Measurements from ENCODE around the gene CLEC5A. TPM values are rescaled to one million over a fixed set of nuclear protein-coding genes. Genes with fewer than 3 reads are reported as not detected.
"Not testable (repeated sequence)": the region's sequence is repeated elsewhere in the genome, so short reads cannot be mapped to it uniquely, and the experiment has no call there.

The CLEC5A gene
- total RNA-seq, 1 donor from 2014 or later, result not detected

GRCh38 chr7:141992156-141992555 lies 45.4 kb upstream of the CLEC5A start:
- Mint-ChIP-seq H3K9me3 (ENCODE audit: unreplicated experiment) (peaks cover 3% of the 10 kb centered on the region), H3K4me1 (ENCODE audit: low read depth, unreplicated experiment) (no peaks in the 10 kb centered on the region), H3K27me3 (ENCODE audit: low read depth, unreplicated experiment) (no peaks in the 10 kb centered on the region), H3K4me3 (ENCODE audit: unreplicated experiment) (no peak overlapping the region), H3K27ac (ENCODE audit: unreplicated experiment) (no peak overlapping the region), H3K36me3 (ENCODE audit: low read depth, unreplicated experiment) (no peaks in the 10 kb centered on the region)
- FAIRE-seq, result no peak
- no peak for DNase-seq (ENCODE audit: low read depth)
- H3K27me3 ChIP-seq (ENCODE audit: insufficient read depth, low read length), result no peaks in the 10 kb centered on the region
- no peaks in the 10 kb centered on the region for H3K79me2 ChIP-seq (ENCODE audit: insufficient read depth, low read length)
- H3K4me2 ChIP-seq (ENCODE audit: low read length), result no peak overlapping the region
- H4K20me1 ChIP-seq (ENCODE audit: insufficient read depth, low read length), result no peaks in the 10 kb centered on the region
- no peaks in the 10 kb centered on the region for H3K4me1 ChIP-seq (ENCODE audit: insufficient read depth, low read length)
- H3K36me3 ChIP-seq (ENCODE audit: insufficient read depth, low read length), result no peaks in the 10 kb centered on the region
- H3K4me3 ChIP-seq (ENCODE audit: insufficient read depth, low read depth, low read length), result no peak overlapping the region
- TF ChIP-seq EZH2 (IDR thresholded peaks at IDR 0.05; ENCODE audit: insufficient read depth, low read length) (no peak), CTCF (IDR thresholded peaks at IDR 0.05; ENCODE audit: insufficient read depth, low read depth, low read length) (no peak)
- H3K27ac ChIP-seq (ENCODE audit: low read depth, low read length), result no peak overlapping the region
- H2AFZ ChIP-seq (ENCODE audit: low read depth, low read length), result no peak overlapping the region
- H3K9ac ChIP-seq (ENCODE audit: low read length), result no peak overlapping the region
- H3K9me3 ChIP-seq (ENCODE audit: insufficient read depth, low read depth, low read length), result no peaks in the 10 kb centered on the region

GRCh38 chr7:141991140-141991539 lies 44.4 kb upstream of the CLEC5A start:
- H3K9me3 ChIP-seq (ENCODE audit: insufficient read depth, low read depth, low read length), result no peaks in the 10 kb centered on the region
- H3K9ac ChIP-seq (ENCODE audit: low read length), result no peak overlapping the region
- H3K27me3 ChIP-seq (ENCODE audit: insufficient read depth, low read length), result no peaks in the 10 kb centered on the region
- TF ChIP-seq CTCF (IDR thresholded peaks at IDR 0.05; ENCODE audit: insufficient read depth, low read depth, low read length), result no peak
- no peak for TF ChIP-seq EZH2 (IDR thresholded peaks at IDR 0.05; ENCODE audit: insufficient read depth, low read length)
- no peak overlapping the region for H3K4me3 ChIP-seq (ENCODE audit: insufficient read depth, low read depth, low read length)
- H2AFZ ChIP-seq (ENCODE audit: low read depth, low read length), result no peak overlapping the region
- Mint-ChIP-seq H3K27ac (ENCODE audit: unreplicated experiment) (no peak overlapping the region), H3K4me1 (ENCODE audit: low read depth, unreplicated experiment) (no peaks in the 10 kb centered on the region), H3K9me3 (ENCODE audit: unreplicated experiment) (no peaks in the 10 kb centered on the region), H3K27me3 (ENCODE audit: low read depth, unreplicated experiment) (peaks cover 3% of the 10 kb centered on the region), H3K36me3 (ENCODE audit: low read depth, unreplicated experiment) (no peaks in the 10 kb centered on the region), H3K4me3 (ENCODE audit: unreplicated experiment) (no peak overlapping the region)
- H3K79me2 ChIP-seq (ENCODE audit: insufficient read depth, low read length), result no peaks in the 10 kb centered on the region
- no peak overlapping the region for H3K4me2 ChIP-seq (ENCODE audit: low read length)
- FAIRE-seq (no peak), DNase-seq (ENCODE audit: low read depth) (no peak)
- H3K27ac ChIP-seq (ENCODE audit: low read depth, low read length), result no peak overlapping the region
- no peaks in the 10 kb centered on the region for H4K20me1 ChIP-seq (ENCODE audit: insufficient read depth, low read length)
- H3K36me3 ChIP-seq (ENCODE audit: insufficient read depth, low read length), result no peaks in the 10 kb centered on the region
- no peaks in the 10 kb centered on the region for H3K4me1 ChIP-seq (ENCODE audit: insufficient read depth, low read length)

- DNase-seq (ENCODE audit: low read depth) (no peak), FAIRE-seq (no peak)
- no peaks in the 10 kb centered on the region for H3K4me1 ChIP-seq (ENCODE audit: insufficient read depth, low read length)
- H3K4me1 Mint-ChIP-seq (ENCODE audit: low read depth, unreplicated experiment), result no peaks in the 10 kb centered on the region
- no peak overlapping the region for H3K4me3 Mint-ChIP-seq (ENCODE audit: unreplicated experiment)
- no peak overlapping the region for H3K4me3 ChIP-seq (ENCODE audit: insufficient read depth, low read depth, low read length)
- no peak overlapping the region for H3K27ac ChIP-seq (ENCODE audit: low read depth, low read length)
- no peaks in the 10 kb centered on the region for H3K36me3 Mint-ChIP-seq (ENCODE audit: low read depth, unreplicated experiment)
- H3K27ac Mint-ChIP-seq (ENCODE audit: unreplicated experiment), result no peak overlapping the region
- no peak overlapping the region for H3K4me2 ChIP-seq (ENCODE audit: low read length)
- H3K27me3 Mint-ChIP-seq (ENCODE audit: low read depth, unreplicated experiment), result peaks cover 3% of the 10 kb centered on the region
- no peaks in the 10 kb centered on the region for H3K36me3 ChIP-seq (ENCODE audit: insufficient read depth, low read length)
- H2AFZ ChIP-seq (ENCODE audit: low read depth, low read length), result no peak overlapping the region
- no peaks in the 10 kb centered on the region for H4K20me1 ChIP-seq (ENCODE audit: insufficient read depth, low read length)
- TF ChIP-seq CTCF (IDR thresholded peaks at IDR 0.05; ENCODE audit: insufficient read depth, low read depth, low read length), result no peak
- TF ChIP-seq EZH2 (IDR thresholded peaks at IDR 0.05; ENCODE audit: insufficient read depth, low read length), result no peak
- H3K9ac ChIP-seq (ENCODE audit: low read length), result no peak overlapping the region
- H3K79me2 ChIP-seq (ENCODE audit: insufficient read depth, low read length), result no peaks in the 10 kb centered on the region
- H3K9me3 ChIP-seq (ENCODE audit: insufficient read depth, low read depth, low read length), result no peaks in the 10 kb centered on the region
- no peaks in the 10 kb centered on the region for H3K9me3 Mint-ChIP-seq (ENCODE audit: unreplicated experiment)
- no peaks in the 10 kb centered on the region for H3K27me3 ChIP-seq (ENCODE audit: insufficient read depth, low read length)
These were observed 43.4 kb upstream of the CLEC5A start for GRCh38 chr7:141990011-141990725.

GRCh38 chr7:141987803-141988202 lies 41.0 kb upstream of the CLEC5A start:
- H3K27me3 Mint-ChIP-seq (ENCODE audit: low read depth, unreplicated experiment); H3K4me1 Mint-ChIP-seq (ENCODE audit: low read depth, unreplicated experiment); H3K4me1 ChIP-seq (ENCODE audit: insufficient read depth, low read length); FAIRE-seq; H3K9me3 ChIP-seq (ENCODE audit: insufficient read depth, low read depth, low read length); H2AFZ ChIP-seq (ENCODE audit: low read depth, low read length); H3K36me3 ChIP-seq (ENCODE audit: insufficient read depth, low read length); H4K20me1 ChIP-seq (ENCODE audit: insufficient read depth, low read length); H3K9ac ChIP-seq (ENCODE audit: low read length); H3K9me3 Mint-ChIP-seq (ENCODE audit: unreplicated experiment); H3K4me3 Mint-ChIP-seq (ENCODE audit: unreplicated experiment); H3K36me3 Mint-ChIP-seq (ENCODE audit: low read depth, unreplicated experiment); H3K27ac Mint-ChIP-seq (ENCODE audit: unreplicated experiment); H3K4me3 ChIP-seq (ENCODE audit: insufficient read depth, low read depth, low read length); H3K79me2 ChIP-seq (ENCODE audit: insufficient read depth, low read length); H3K4me2 ChIP-seq (ENCODE audit: low read length); H3K27ac ChIP-seq (ENCODE audit: low read depth, low read length); H3K27me3 ChIP-seq (ENCODE audit: insufficient read depth, low read length); DNase-seq (ENCODE audit: low read depth): not testable (repeated sequence)

Measured in astrocyte (in vitro differentiated cells and primary cell).